SK-N-MC (cell line): Measurements from ENCODE around the gene NDC80.

Experiments
- EZH2 ChIP-seq: fragments of 200-600 bp; sonication (generic); IDR thresholded peaks from one replicate; pipeline ENCODE4 v1.6.1; 2017; ENCODE audit warnings: antibody characterized with exemption
- FOXP2 ChIP-seq: optimal IDR thresholded peaks from 2 replicates; pipeline ENCODE3; 2011; ENCODE audit warnings: mild to moderate bottlenecking, moderate library complexity; ENCODE audit not compliant: insufficient read depth; ENCODE audit errors: extremely low read length, control extremely low read depth
- POLR2AphosphoS5 ChIP-seq: IDR thresholded peaks from 2 replicates; pipeline ENCODE4 v1.6.1; 2012; ENCODE audit warnings: mild to moderate bottlenecking, low read depth, low read length, borderline replicate concordance

DNA sequence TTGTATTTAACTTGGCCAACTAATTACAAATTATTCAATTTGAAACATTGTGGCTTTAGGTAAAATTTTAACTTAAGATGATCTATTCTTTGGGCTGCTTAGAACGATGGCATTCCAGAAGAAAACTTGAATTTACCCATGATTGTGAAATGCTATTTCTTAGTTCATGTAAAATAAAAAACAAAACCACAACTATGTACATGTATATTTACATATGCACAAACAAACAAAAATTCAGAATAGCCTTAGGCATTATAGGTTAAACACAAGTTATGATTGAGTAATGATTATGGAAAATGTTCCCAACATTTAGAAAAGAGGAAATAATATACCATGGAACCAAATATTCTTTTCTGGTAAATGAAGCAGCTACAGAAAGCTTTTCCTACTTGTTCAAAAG is 80.6 kb downstream of the NDC80 start:
- no peak for TF ChIP-seq POLR2AphosphoS5
- TF ChIP-seq EZH2 = no peak
- TF ChIP-seq FOXP2 = no peak
